NT2/D1 (cell line): Measurements from ENCODE around the gene HOXA9.

Experiments used
- SUZ12 ChIP-seq: IDR thresholded peaks from 2 replicates; pipeline ENCODE4 v1.6.1; 2011; ENCODE audit not compliant: insufficient read length, insufficient read depth; ENCODE audit errors: extremely low read depth
- YY1 ChIP-seq: IDR thresholded peaks from 2 replicates; pipeline ENCODE4 v1.6.1; 2011; ENCODE audit not compliant: insufficient read length, insufficient read depth
- ZNF274 ChIP-seq: IDR thresholded peaks from 2 replicates; pipeline ENCODE4 v1.6.1; 2011; ENCODE audit warnings: mild to moderate bottlenecking, low read depth, low read length

- no peak for TF ChIP-seq YY1
- no peak for TF ChIP-seq ZNF274
- TF ChIP-seq SUZ12: peak; percentile 1
Measured at GRCh38 chr7:27177795-27178320, 12.5 kb upstream of the HOXA9 start.
